A549 (cell line): Measurements from ENCODE around the gene TIAM2.

ENCODE experiments used
- ATOH8 ChIP-seq: fragments of 250-450 bp; sonication (Bioruptor Pico); IDR thresholded peaks from 2 replicates; pipeline ENCODE4 v1.5.0; 2020; ENCODE audit warnings: low read depth, mild to moderate bottlenecking, moderate library complexity
- HOXA7 ChIP-seq: fragments of 250-450 bp; sonication (Bioruptor Pico); IDR thresholded peaks from 2 replicates; pipeline ENCODE4 v1.5.0; 2020; ENCODE audit warnings: mild to moderate bottlenecking, moderate library complexity
- POLR2A ChIP-seq: IDR thresholded peaks from 2 replicates; pipeline ENCODE4 v1.6.1; 2012; ENCODE audit warnings: mild to moderate bottlenecking, low read length
- RAD21 ChIP-seq, 2 experiments: fragments of >200 bp in 1 of 2; sonication (Bioruptor Twin) in 1 of 2; formaldehyde crosslinking in 1 of 2; IDR thresholded peaks in 1 of 2; conservative IDR thresholded peaks in 1 of 2; 2 replicates in 1 of 2; 3 replicates in 1 of 2; pipeline ENCODE4 v1.6.1; 2012 to 2018; ENCODE audit warnings: inconsistent platforms in 1 of 2
- RNF2 ChIP-seq: fragments of 200-600 bp; sonication (generic); IDR thresholded peaks from 2 replicates; pipeline ENCODE4 v1.6.1; 2016; ENCODE audit warnings: low read depth, mild to moderate bottlenecking, antibody characterized with exemption, moderate library complexity, borderline replicate concordance
- USF2 ChIP-seq: fragments of 450-650 bp; IDR thresholded peaks from 2 replicates; pipeline ENCODE4 v1.6.1; 2014; ENCODE audit warnings: antibody characterized with exemption
- ZFP36 ChIP-seq: fragments of 450-650 bp; IDR thresholded peaks from 2 replicates; pipeline ENCODE4 v1.6.1; 2014; ENCODE audit warnings: borderline replicate concordance; ENCODE audit not compliant: partially characterized antibody
- TF ChIP-seq, protein P1 (sequence below): IDR thresholded peaks from 2 replicates; pipeline ENCODE4 v1.6.1; 2012
- TF ChIP-seq, protein P2 (sequence below): fragments of >200 bp; sonication (Bioruptor Twin); formaldehyde crosslinking; IDR thresholded peaks from 3 replicates; pipeline ENCODE4 v1.5.1; 2016
- TF ChIP-seq, protein P3 (sequence below): fragments of 200-600 bp; sonication (generic); IDR thresholded peaks from 2 replicates; pipeline ENCODE4 v1.6.1; 2016; ENCODE audit warnings: antibody characterized with exemption, mild to moderate bottlenecking, moderate library complexity

DNA sequence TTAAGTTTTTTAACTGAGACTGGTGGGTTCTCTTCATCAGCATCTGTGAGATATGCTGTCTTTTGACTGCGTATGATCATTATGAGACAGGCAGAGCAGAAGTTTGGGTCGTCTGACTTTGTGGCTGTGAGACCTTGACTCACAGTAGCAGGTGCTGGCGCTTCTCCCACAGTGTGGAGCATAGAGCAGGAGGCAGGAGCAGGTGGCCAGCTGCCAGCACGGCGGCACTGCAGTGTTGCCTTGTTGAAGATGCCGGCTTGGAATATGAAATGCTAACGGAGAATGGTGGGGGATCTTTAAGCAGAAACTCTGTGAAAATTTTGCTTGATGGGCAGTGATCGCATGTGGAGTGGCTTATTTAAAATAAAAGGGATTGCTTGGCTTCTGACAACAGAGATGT is 105.0 kb downstream of the TIAM2 start:
- TF ChIP-seq, protein P1, sequence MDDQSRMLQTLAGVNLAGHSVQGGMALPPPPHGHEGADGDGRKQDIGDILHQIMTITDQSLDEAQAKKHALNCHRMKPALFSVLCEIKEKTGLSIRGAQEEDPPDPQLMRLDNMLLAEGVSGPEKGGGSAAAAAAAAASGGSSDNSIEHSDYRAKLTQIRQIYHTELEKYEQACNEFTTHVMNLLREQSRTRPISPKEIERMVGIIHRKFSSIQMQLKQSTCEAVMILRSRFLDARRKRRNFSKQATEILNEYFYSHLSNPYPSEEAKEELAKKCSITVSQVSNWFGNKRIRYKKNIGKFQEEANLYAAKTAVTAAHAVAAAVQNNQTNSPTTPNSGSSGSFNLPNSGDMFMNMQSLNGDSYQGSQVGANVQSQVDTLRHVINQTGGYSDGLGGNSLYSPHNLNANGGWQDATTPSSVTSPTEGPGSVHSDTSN = no peak
- TF ChIP-seq, protein P2, sequence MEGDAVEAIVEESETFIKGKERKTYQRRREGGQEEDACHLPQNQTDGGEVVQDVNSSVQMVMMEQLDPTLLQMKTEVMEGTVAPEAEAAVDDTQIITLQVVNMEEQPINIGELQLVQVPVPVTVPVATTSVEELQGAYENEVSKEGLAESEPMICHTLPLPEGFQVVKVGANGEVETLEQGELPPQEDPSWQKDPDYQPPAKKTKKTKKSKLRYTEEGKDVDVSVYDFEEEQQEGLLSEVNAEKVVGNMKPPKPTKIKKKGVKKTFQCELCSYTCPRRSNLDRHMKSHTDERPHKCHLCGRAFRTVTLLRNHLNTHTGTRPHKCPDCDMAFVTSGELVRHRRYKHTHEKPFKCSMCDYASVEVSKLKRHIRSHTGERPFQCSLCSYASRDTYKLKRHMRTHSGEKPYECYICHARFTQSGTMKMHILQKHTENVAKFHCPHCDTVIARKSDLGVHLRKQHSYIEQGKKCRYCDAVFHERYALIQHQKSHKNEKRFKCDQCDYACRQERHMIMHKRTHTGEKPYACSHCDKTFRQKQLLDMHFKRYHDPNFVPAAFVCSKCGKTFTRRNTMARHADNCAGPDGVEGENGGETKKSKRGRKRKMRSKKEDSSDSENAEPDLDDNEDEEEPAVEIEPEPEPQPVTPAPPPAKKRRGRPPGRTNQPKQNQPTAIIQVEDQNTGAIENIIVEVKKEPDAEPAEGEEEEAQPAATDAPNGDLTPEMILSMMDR = no peak
- TF ChIP-seq, protein P3, sequence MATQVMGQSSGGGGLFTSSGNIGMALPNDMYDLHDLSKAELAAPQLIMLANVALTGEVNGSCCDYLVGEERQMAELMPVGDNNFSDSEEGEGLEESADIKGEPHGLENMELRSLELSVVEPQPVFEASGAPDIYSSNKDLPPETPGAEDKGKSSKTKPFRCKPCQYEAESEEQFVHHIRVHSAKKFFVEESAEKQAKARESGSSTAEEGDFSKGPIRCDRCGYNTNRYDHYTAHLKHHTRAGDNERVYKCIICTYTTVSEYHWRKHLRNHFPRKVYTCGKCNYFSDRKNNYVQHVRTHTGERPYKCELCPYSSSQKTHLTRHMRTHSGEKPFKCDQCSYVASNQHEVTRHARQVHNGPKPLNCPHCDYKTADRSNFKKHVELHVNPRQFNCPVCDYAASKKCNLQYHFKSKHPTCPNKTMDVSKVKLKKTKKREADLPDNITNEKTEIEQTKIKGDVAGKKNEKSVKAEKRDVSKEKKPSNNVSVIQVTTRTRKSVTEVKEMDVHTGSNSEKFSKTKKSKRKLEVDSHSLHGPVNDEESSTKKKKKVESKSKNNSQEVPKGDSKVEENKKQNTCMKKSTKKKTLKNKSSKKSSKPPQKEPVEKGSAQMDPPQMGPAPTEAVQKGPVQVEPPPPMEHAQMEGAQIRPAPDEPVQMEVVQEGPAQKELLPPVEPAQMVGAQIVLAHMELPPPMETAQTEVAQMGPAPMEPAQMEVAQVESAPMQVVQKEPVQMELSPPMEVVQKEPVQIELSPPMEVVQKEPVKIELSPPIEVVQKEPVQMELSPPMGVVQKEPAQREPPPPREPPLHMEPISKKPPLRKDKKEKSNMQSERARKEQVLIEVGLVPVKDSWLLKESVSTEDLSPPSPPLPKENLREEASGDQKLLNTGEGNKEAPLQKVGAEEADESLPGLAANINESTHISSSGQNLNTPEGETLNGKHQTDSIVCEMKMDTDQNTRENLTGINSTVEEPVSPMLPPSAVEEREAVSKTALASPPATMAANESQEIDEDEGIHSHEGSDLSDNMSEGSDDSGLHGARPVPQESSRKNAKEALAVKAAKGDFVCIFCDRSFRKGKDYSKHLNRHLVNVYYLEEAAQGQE = no peak
- TF ChIP-seq HOXA7 (CRISPR knock-in tag) (no peak), RNF2 (no peak), POLR2A (no peak), ZFP36 (no peak), RAD21 (conservative IDR thresholded peaks at IDR 0.05 in 1 of 2, IDR thresholded peaks at IDR 0.05 in 1 of 2) (no peak), ATOH8 (CRISPR knock-in tag) (no peak), USF2 (no peak)
